Posterior cingulate gyrus (tissue), 11 donors: Measurements from ENCODE around the gene AHRR.
A peak's percentile ranks its signal among the peaks of the same experiment; 100 is the strongest.
"Not testable (repeated sequence)": the region's sequence is repeated elsewhere in the genome, so short reads cannot be mapped to it uniquely, and the experiment has no call there.

Experiments
- DNase-seq, 10 donors: peaks; one replicate each; pipeline versions ENCODE4 v3.0.0 to v3.0.0-alpha.2; 2020 to 2021; ENCODE audit warnings: mixed read lengths in 3 of 10
- intact Hi-C: fragments of 100-400 bp; cut with DNase I; formaldehyde crosslinking; loops from one replicate; pipeline ENCODE4 v1.15.1; 2023

Gene AHRR

DNA sequence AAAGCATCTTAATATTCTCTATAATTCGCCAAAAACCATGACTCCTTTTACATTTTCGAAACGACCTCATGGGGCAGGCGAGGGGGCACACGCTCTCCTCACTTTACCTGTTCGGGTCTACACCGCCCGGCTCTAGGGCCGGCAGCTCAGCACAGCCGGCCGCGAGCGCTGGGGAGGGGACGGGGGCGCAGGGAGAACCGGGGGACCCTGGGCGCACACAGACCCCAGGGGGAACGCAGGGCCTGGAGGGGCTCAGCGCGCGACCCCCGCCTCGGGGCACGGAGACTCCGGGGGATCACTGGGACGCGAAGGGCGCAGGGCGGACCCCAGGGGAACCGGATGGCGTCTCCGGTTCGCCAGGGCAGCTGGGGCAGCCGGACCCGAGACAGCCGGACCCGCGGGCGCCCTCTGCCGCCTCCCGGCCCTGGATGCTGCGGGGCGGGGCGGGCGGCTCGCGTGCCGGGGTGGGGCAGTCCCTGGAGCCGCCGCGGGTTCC, at the start of gene AHRR:
AHRR (plus strand) TSS at position 485 of the 496 bp plus-strand sequence. CDS start 22,189 bp downstream, outside the sequence.
- DNase-seq, result peak in 5 of 10 donors; percentile 30 to 85 (median 66)
- intact Hi-C loops, result no loop called here

- not testable (repeated sequence) for DNase-seq
- intact Hi-C loops, result loop anchor here (1.0 kb wide), 1 partner anchor 53 kb away; the partner anchor contains the start of genes CCDC127 and SDHA
Measured at GRCh38 chr5:271828-272167, 49.7 kb upstream of the AHRR start.

DNA sequence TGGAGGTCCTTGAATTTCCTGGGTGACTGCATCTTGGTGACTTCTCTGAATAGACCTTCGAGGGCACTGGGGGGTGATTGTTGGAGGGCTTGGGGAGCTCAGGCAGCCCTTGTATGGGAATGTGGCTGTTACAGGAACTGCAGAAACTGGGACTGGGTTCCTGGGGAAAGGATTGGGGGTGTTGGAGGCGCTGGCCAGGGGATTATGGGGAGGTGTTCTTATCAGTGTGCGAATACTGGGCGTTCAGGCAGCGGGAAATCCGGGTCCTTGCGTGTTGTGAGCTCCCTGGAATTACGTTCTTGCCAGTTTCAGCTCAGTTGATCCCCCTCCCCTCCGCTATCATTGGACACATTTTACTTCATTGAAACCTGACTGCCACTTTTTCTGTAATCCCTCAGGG, 48.4 kb upstream of the AHRR start:
- intact Hi-C loops, DNase-seq: not testable (repeated sequence)

- intact Hi-C loops, DNase-seq: not testable (repeated sequence)
Measured at GRCh38 chr5:273491-273890, 48.0 kb upstream of the AHRR start.

DNA sequence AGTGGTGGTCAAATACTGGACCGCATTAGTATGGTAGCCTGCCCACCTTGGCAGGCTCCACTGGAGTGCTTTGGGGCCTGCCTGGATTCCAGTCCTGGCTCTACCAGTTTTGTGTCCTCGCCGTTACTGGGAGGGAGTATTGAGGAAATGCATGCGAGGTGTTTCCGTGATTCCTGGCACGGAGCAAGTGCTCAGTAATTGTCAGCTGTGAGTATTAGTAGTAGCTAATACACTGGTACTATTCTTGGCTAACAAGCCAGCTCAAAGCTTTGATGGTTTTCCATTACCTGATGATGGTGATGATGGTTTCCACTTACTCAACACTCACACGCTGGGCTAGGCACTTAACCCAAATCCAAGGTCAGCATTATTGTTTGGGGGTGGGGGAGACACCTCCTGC, 47.2 kb upstream of the AHRR start:
- intact Hi-C loops, DNase-seq: not testable (repeated sequence)

GRCh38 chr5:278646-279045, 42.9 kb upstream of the AHRR start:
- intact Hi-C loops, result no loop called here
- DNase-seq, result peak in 1 of 10 donors; percentile 49

GRCh38 chr5:279051-279665, 42.4 kb upstream of the AHRR start:
- DNase-seq, result peak in 2 of 10 donors; percentile 41 to 42
- intact Hi-C loops, result not testable (repeated sequence)

DNA sequence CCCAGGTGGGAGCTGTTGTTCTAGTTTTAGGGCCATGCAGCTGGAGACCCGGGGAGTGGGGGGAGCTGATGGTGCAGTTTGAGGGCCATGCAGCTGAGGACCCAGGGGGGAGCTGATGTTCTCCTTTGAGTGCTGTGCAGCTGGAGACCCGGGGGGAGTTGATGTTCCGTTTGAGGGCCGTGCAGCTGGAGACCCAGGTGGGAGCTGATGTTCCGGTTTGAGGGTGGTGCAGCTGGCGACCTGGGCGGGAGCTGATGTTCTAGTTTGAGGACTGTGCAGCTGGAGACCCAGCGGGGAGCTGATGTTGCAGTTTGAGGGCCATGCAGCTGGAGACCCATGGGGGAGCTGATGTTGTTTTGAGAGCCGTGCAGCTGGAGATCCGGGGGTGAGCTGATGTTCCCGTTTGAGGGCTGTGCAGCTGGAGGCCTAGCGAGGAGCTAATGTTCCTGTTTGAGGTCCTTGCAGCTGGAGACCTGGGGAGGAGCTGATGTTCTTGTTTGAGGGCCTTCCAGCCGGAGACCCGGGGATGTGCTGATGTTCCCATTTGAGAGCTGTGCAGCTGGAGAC, 35.4 kb upstream of the AHRR start:
- intact Hi-C loops, result no loop called here
- peak in 1 of 10 donors; percentile 30 for DNase-seq

GRCh38 chr5:290200-290599, 31.3 kb upstream of the AHRR start:
- intact Hi-C loops, result not testable (repeated sequence)
- peak in 2 of 10 donors; percentile 45 to 48 for DNase-seq

DNA sequence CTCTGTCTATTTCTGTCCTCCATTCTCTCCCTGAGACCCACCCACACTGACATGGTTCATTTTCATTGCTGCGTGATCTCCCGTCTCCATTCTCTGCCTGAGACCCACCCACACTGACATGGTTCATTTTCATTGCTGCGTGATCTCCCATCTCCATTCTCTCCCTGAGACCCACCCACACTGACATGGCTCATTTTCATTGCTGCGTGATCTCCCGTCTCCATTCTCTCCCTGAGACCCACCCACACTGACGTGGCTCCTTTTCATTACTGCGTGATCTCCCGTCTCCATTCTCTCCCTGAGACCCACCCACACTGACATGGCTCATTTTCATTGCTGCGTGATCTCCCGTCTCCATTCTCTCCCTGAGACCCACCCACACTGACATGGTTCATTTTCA, 30.2 kb upstream of the AHRR start:
- intact Hi-C loops, result not testable (repeated sequence)
- DNase-seq, result peak in 3 of 10 donors; percentile 6 to 74 (median 50)

DNA sequence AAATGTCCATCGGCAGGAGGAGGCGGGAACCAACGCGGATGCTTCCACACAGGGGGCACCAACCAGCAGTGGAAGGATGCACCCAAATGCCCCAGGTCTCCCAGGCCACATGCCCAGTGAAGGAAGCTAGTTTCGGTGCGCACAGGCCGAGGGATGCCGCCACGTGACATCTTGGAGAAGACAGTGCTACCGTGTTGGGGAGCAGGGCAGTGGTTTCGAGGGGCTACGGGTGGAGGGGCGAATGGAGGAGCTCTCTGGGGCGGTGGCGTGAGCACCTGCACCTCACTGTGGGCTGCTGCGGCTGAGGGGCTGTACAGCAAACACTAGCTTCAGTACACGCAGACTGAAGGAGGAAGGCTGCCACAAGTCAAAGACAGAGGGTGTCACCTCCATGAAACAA, 26.7 kb upstream of the AHRR start:
- DNase-seq, result peak in 2 of 10 donors; percentile 3 to 68
- intact Hi-C loops, result not testable (repeated sequence)

DNA sequence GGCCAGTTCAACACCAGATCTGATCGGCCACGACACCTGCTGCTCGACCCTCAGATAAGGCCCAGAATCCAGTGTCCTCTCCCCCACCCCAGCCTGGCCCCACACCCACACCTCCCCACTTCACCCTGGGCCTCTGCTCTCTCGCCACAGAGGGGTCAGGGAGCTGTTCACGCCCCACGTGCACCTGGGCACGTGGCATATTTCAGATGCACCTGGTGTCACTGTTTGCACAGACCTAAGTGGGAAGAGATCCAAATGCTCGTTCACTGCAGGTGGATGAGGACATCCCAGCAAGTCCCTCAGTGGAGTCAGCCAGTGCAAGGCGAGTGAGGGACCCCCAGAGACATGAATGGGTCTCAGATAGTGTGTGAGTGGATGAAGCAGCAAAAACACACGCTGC, 25.3 kb upstream of the AHRR start:
- peak in 1 of 10 donors; percentile 12 for DNase-seq
- intact Hi-C loops, result not testable (repeated sequence)

DNA sequence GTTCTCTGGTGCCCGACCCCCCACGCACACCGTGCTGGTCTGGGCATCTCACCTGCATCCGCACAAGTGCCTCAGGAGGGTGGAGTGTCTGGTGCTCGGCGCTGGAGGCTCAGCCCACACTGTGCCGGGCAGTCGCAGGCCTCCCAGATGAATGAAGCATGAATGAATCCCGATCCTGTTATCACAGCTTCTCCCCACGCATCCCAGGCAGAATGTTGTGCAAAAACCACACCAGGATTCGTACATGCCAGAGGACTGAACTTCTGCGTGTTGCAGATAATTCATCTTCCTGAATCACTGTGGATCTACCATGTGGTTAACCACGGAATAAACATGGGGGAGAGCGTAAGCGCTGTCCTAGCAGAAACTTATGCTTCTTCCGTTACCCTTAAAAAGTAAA, 24.6 kb upstream of the AHRR start:
- peak in 3 of 10 donors; percentile 37 to 85 (median 84) for DNase-seq
- intact Hi-C loops, result not testable (repeated sequence)

- intact Hi-C loops, result not testable (repeated sequence)
- DNase-seq, result peak in 2 of 10 donors; percentile 22 to 62
Measured at GRCh38 chr5:297448-297847, 24.1 kb upstream of the AHRR start.

GRCh38 chr5:297991-298736, 23.4 kb upstream of the AHRR start:
- intact Hi-C loops, result not testable (repeated sequence)
- peak in 2 of 10 donors; percentile 49 to 63 for DNase-seq

DNA sequence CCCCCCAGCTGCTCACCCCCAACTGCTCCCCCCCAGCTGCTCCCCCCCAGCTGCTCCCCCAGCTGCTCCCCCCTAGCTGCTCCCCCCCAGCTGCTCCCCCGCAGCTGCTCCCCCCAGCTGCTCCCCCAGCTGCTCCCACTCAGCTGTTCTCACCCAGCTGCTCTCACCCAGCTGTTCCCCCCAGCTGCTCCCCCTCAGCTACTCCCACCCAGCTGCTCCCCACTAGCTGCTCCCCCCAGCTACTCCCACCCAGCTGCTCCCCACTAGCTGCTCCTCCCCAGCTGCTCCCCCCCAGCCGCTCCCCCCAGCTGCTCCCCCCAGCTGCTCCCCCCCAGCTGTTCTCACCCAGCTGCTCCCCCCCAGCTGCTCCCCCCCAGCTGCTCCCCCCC, 22.8 kb upstream of the AHRR start:
- intact Hi-C loops, result no loop called here
- peak in 2 of 10 donors; percentile 17 to 26 for DNase-seq

GRCh38 chr5:299921-300320, 21.6 kb upstream of the AHRR start:
- intact Hi-C loops, DNase-seq: not testable (repeated sequence)

DNA sequence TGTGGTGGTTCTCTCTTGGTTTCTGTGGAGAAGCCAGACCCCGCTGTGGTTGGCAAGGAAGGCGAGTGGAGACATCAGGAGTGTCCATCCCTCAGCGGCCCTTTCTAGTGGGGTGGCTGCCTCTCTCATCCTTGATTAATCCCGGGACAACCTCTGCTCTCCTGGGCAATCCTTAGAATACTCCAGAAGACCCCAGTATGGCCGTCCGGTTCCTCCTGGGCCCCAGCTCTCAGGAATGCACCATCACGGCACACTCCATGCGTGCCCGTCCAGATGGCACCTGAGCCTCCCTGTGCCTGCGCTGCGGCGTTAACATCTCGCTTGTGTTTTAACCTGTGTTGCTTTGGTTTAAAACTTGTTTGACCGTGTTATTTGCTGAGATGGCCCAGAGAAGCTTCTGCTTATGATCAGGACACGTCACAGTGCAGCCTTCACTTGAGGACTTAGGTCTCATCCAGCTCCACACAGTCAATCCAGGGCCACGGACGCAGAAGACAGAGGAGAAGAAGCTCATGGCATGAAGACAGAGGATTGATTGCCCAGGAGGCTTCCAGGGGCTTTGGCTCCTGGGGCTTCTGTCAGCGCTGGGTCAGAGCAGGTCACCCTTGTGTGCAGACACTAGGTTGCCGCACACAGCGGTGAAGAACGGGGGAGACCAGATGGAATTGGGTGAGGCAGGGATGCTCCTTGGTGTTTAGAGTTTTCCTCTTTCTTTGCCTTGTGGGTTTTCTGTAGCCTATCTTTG, 20.7 kb upstream of the AHRR start:
- peak in 3 of 10 donors; percentile 39 to 68 (median 59) for DNase-seq
- intact Hi-C loops, result not testable (repeated sequence)

- intact Hi-C loops, result not testable (repeated sequence)
- peak in 1 of 10 donors; percentile 12 for DNase-seq
Measured at GRCh38 chr5:302416-302815, 19.1 kb upstream of the AHRR start.

DNA sequence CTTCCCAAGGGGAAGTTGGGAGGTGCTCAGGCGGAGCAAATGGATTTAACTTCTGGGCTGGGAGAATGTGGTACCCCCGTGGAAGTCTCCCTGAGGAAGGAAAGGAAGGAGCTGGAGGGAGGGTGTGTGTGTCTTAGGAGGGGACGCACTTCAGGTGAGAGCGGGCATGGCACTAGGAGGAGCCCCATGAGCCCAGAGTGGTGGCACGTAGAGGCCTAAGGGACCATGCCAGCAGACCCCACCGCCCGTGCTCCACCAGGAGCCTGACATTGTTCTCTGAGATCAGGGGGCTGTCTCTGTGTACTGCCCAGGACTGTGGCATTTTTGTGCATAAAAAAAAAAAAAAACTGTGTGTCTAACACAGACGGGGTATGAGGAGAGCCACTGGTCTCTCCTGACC, 18.5 kb upstream of the AHRR start:
- intact Hi-C loops, result no loop called here
- DNase-seq, result peak in 3 of 10 donors; percentile 33 to 44 (median 40)
